NB4 (cell line): ENCODE data around the gene CCDC85C.

Experiments used
- MYC ChIP-seq: IDR thresholded peaks from 2 replicates; pipeline ENCODE4 v1.6.1; 2011; ENCODE audit warnings: low read depth, low read length
- TF ChIP-seq, protein P1 (sequence below): IDR thresholded peaks from one replicate; pipeline ENCODE4 v1.5.1; 2012; ENCODE audit warnings: low read depth, low read length

DNA sequence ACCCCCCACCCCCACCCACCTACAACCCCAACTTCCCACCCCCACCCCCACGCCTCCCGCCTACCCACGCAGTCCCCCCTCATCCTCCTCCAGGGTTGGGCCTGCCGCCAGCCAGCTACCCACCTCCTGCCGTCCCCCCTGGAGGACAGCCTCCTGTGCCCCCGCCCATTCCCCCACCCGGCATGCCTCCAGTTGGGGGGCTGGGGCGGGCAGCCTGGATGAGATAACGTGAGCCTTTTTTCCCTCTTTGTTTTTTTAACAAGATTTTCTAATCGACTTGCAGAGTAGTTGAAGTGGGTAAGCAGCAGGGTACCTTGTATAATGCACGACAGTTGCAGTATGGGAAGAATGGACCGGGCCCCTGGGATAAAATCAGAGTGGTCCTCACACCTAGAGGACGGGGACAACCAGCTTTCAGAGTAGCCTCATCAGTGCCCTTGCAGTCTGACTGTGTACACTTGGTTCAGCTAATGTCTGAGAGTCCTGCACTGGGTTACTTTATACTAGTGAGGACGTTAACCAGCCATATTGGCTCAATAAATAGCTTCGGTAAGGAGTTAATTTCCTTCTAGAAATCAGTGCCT lies 93.4 kb downstream of the CCDC85C start:
- TF ChIP-seq, protein P1, sequence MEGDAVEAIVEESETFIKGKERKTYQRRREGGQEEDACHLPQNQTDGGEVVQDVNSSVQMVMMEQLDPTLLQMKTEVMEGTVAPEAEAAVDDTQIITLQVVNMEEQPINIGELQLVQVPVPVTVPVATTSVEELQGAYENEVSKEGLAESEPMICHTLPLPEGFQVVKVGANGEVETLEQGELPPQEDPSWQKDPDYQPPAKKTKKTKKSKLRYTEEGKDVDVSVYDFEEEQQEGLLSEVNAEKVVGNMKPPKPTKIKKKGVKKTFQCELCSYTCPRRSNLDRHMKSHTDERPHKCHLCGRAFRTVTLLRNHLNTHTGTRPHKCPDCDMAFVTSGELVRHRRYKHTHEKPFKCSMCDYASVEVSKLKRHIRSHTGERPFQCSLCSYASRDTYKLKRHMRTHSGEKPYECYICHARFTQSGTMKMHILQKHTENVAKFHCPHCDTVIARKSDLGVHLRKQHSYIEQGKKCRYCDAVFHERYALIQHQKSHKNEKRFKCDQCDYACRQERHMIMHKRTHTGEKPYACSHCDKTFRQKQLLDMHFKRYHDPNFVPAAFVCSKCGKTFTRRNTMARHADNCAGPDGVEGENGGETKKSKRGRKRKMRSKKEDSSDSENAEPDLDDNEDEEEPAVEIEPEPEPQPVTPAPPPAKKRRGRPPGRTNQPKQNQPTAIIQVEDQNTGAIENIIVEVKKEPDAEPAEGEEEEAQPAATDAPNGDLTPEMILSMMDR: no peak
- no peak for TF ChIP-seq MYC
